OCI-LY1 (cell line): Measurements from ENCODE around the gene ADAD2.

Experiments used
- EZH2 ChIP-seq: fragments of 200-600 bp; sonication (generic), shearing (Covaris generic); IDR thresholded peaks from 2 replicates; pipeline ENCODE4 v1.8.0; 2017; ENCODE audit warnings: borderline replicate concordance, mixed run types, mild to moderate bottlenecking, antibody characterized with exemption, low read length, moderate library complexity, mixed read lengths
- TF ChIP-seq, protein P1 (sequence below): fragments of 200-600 bp; sonication (generic), shearing (Covaris generic); IDR thresholded peaks from 2 replicates; pipeline ENCODE4 v1.5.1; 2017; ENCODE audit warnings: mild to moderate bottlenecking, antibody characterized with exemption, low read length, moderate library complexity, mixed read lengths

DNA sequence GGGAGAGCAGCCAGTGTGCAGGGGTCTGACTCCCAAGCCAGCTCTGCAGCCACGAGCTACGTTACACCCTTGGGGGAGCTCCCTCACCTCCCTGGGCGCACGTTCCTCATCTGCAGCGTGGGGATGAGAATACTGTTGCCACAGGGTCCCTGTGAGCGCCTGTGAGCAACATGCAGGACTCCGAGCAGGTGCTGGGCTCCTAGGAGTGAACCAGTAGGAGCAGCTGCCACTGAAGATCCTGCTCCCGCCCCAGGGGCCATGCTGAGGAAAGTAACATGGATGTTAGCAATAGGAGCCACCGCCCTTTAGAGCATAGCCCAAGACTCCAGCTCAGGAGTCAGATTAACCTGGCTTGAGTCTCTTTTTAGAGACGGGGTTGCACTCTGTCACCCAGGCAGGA, 29.9 kb upstream of the ADAD2 start:
- TF ChIP-seq, protein P1, sequence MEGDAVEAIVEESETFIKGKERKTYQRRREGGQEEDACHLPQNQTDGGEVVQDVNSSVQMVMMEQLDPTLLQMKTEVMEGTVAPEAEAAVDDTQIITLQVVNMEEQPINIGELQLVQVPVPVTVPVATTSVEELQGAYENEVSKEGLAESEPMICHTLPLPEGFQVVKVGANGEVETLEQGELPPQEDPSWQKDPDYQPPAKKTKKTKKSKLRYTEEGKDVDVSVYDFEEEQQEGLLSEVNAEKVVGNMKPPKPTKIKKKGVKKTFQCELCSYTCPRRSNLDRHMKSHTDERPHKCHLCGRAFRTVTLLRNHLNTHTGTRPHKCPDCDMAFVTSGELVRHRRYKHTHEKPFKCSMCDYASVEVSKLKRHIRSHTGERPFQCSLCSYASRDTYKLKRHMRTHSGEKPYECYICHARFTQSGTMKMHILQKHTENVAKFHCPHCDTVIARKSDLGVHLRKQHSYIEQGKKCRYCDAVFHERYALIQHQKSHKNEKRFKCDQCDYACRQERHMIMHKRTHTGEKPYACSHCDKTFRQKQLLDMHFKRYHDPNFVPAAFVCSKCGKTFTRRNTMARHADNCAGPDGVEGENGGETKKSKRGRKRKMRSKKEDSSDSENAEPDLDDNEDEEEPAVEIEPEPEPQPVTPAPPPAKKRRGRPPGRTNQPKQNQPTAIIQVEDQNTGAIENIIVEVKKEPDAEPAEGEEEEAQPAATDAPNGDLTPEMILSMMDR: no peak
- no peak for TF ChIP-seq EZH2
